A549 (cell line): Measurements from ENCODE around the gene TMEM219. TPM values are rescaled to one million over a fixed set of nuclear protein-coding genes. Genes with fewer than 3 reads are reported as not detected.

Experiments used
- ATAC-seq, 2 experiments: fragments of 200-7000 bp in 1 of 2; fragments of >200 bp in 1 of 2; cut with Nextera tagmentation in 1 of 2; cut with Tn5 transposase in 1 of 2; 3 replicates each; pipeline versions ENCODE4 v1.8.0 to v1.9.1; 2018 to 2020; ENCODE audit warnings: mild to moderate bottlenecking in 1 of 2, moderate library complexity in 1 of 2
- CTCF ChIA-PET: fragments of 300-600 bp; sonication (Branson Sonifier 250); formaldehyde crosslinking; extraction: SDS; loops from one replicate; lab custom pipeline; 2021; ENCODE audit warnings: antibody characterized with exemption, inconsistent platforms; lab: Yijun Ruan, JAX
- POLR2A ChIA-PET: fragments of 350-600 bp; formaldehyde crosslinking; extraction: SDS; loops from one replicate; lab custom pipeline; 2021; ENCODE audit warnings: antibody characterized with exemption, inconsistent platforms; lab: Yijun Ruan, JAX
- DNase-seq, 2 experiments: peaks; one replicate each; pipeline versions ENCODE4 v3.0.0 to v3.0.0-alpha.2; 2011 to 2016; ENCODE audit warnings: low read depth in 1 of 2, low spot score in 1 of 2
- FAIRE-seq: peaks from 2 replicates; lab custom pipeline; 2011; peaks lifted over from hg19 to GRCh38; lab: Jason Lieb, UNC
- H3K27ac ChIP-seq, 2 experiments: fragments of >200 bp; sonication (Bioruptor Twin); formaldehyde crosslinking; 3 replicates each; pipeline ENCODE4 v1.5.1; 2016 to 2017
- H3K4me1 ChIP-seq: fragments of >200 bp; sonication (Bioruptor Twin); formaldehyde crosslinking; 3 replicates; pipeline ENCODE4 v1.6.1; 2016
- H3K4me2 ChIP-seq: fragments of >200 bp; sonication (Bioruptor Twin); formaldehyde crosslinking; 3 replicates; pipeline ENCODE4 v1.6.1; 2016
- H3K4me3 ChIP-seq: fragments of >200 bp; sonication (Bioruptor Twin); formaldehyde crosslinking; 3 replicates; pipeline ENCODE4 v1.5.1; 2016
- H3K9me3 ChIP-seq: fragments of >200 bp; sonication (Bioruptor Twin); formaldehyde crosslinking; 3 replicates; pipeline ENCODE4 v1.6.1; 2016
- BCL3 ChIP-seq: fragments of >200 bp; sonication (Bioruptor Twin); formaldehyde crosslinking; IDR thresholded peaks from 3 replicates; pipeline ENCODE4 v1.6.1; 2016
- BHLHE40 ChIP-seq: IDR thresholded peaks from 2 replicates; pipeline ENCODE4 v1.6.1; 2012; ENCODE audit warnings: low read depth, low read length, inconsistent platforms
- CBX8 ChIP-seq: fragments of 200-600 bp; sonication (generic); IDR thresholded peaks from 2 replicates; pipeline ENCODE4 v1.6.1; 2016
- CHD2 ChIP-seq: fragments of 150-350 bp; IDR thresholded peaks from 2 replicates; pipeline ENCODE4 v1.6.1; 2014; ENCODE audit warnings: low read length; ENCODE audit not compliant: partially characterized antibody
- E2F6 ChIP-seq: IDR thresholded peaks from 2 replicates; pipeline ENCODE4 v1.6.1; 2012; ENCODE audit warnings: low read depth, borderline replicate concordance
- EHF ChIP-seq: fragments of 250-450 bp; sonication (Bioruptor Pico); IDR thresholded peaks from 2 replicates; pipeline ENCODE4 v1.5.0; 2020; ENCODE audit warnings: mild to moderate bottlenecking
- EHMT2 ChIP-seq: fragments of 200-600 bp; sonication (generic); IDR thresholded peaks from 2 replicates; pipeline ENCODE4 v1.6.1; 2016; ENCODE audit warnings: antibody characterized with exemption, low read depth, mild to moderate bottlenecking, moderate library complexity
- EP300 ChIP-seq, 2 experiments: fragments of >200 bp; sonication (Bioruptor Twin); formaldehyde crosslinking; IDR thresholded peaks; 2 replicates in 1 of 2; 3 replicates in 1 of 2; pipeline ENCODE4 v1.6.1; 2016 to 2017
- ESRRA ChIP-seq: fragments of 150-350 bp; IDR thresholded peaks from 2 replicates; pipeline ENCODE4 v1.6.1; 2014; ENCODE audit warnings: mild to moderate bottlenecking, low read length, borderline replicate concordance
- FOXS1 ChIP-seq: fragments of 250-450 bp; sonication (Bioruptor Pico); IDR thresholded peaks from 2 replicates; pipeline ENCODE4 v1.5.0; 2020; ENCODE audit warnings: mild to moderate bottlenecking, moderate library complexity
- GATA3 ChIP-seq: IDR thresholded peaks from 2 replicates; pipeline ENCODE4 v1.6.1; 2012; ENCODE audit warnings: borderline replicate concordance
- HES2 ChIP-seq: fragments of >200 bp; sonication (Bioruptor Twin); formaldehyde crosslinking; IDR thresholded peaks from 2 replicates; pipeline ENCODE4 v1.6.1; 2016
- HOXA7 ChIP-seq: fragments of 250-450 bp; sonication (Bioruptor Pico); IDR thresholded peaks from 2 replicates; pipeline ENCODE4 v1.5.0; 2020; ENCODE audit warnings: mild to moderate bottlenecking, moderate library complexity
- HOXB5 ChIP-seq: fragments of 250-450 bp; sonication (Bioruptor Pico); IDR thresholded peaks from 2 replicates; pipeline ENCODE4 v1.5.0; 2020; ENCODE audit warnings: mild to moderate bottlenecking, moderate library complexity
- JUN ChIP-seq, 2 experiments: fragments of >200 bp; sonication (Bioruptor Twin); formaldehyde crosslinking; IDR thresholded peaks; 2 replicates in 1 of 2; 3 replicates in 1 of 2; pipeline ENCODE4 v1.6.1; 2016 to 2017
- JUNB ChIP-seq: fragments of >200 bp; sonication (Bioruptor Twin); formaldehyde crosslinking; IDR thresholded peaks from 2 replicates; pipeline ENCODE4 v1.6.1; 2016
- MAFK ChIP-seq: fragments of 450-650 bp; IDR thresholded peaks from 2 replicates; pipeline ENCODE4 v1.6.1; 2014; ENCODE audit not compliant: partially characterized antibody
- MAX ChIP-seq: IDR thresholded peaks from 2 replicates; pipeline ENCODE4 v1.6.1; 2012
- MAZ ChIP-seq: fragments of 150-350 bp; IDR thresholded peaks from 2 replicates; pipeline ENCODE4 v1.6.1; 2014; ENCODE audit warnings: antibody characterized with exemption, low read depth, low read length, borderline replicate concordance
- MYC ChIP-seq: IDR thresholded peaks from 2 replicates; pipeline ENCODE4 v1.6.1; 2012; ENCODE audit warnings: mild to moderate bottlenecking, inconsistent platforms, low read length, improper control_type of control experiment, borderline replicate concordance
- NFE2L2 ChIP-seq: fragments of 150-350 bp; conservative IDR thresholded peaks from 2 replicates; pipeline ENCODE4 v1.6.1; 2014; ENCODE audit warnings: low read length
- NPAS2 ChIP-seq: fragments of 250-450 bp; sonication (Bioruptor Pico); IDR thresholded peaks from 2 replicates; pipeline ENCODE4 v1.8.0; 2022; ENCODE audit warnings: mild to moderate bottlenecking, moderate library complexity, borderline replicate concordance
- NR3C1 ChIP-seq: fragments of >200 bp; sonication (Bioruptor Twin); formaldehyde crosslinking; IDR thresholded peaks from 3 replicates; pipeline ENCODE4 v1.6.1; 2017
- PBX3 ChIP-seq: IDR thresholded peaks from 2 replicates; pipeline ENCODE4 v1.6.1; 2012
- POLR2A ChIP-seq: IDR thresholded peaks from 2 replicates; pipeline ENCODE4 v1.6.1; 2012; ENCODE audit warnings: mild to moderate bottlenecking, low read length
- RAD21 ChIP-seq, 2 experiments: fragments of >200 bp in 1 of 2; sonication (Bioruptor Twin) in 1 of 2; formaldehyde crosslinking in 1 of 2; IDR thresholded peaks in 1 of 2; conservative IDR thresholded peaks in 1 of 2; 2 replicates in 1 of 2; 3 replicates in 1 of 2; pipeline ENCODE4 v1.6.1; 2012 to 2018; ENCODE audit warnings: inconsistent platforms in 1 of 2
- RFX5 ChIP-seq: fragments of 450-650 bp; IDR thresholded peaks from 2 replicates; pipeline ENCODE4 v1.7.1; 2014; ENCODE audit warnings: antibody characterized with exemption, mild to moderate bottlenecking, moderate library complexity
- RNF2 ChIP-seq: fragments of 200-600 bp; sonication (generic); IDR thresholded peaks from 2 replicates; pipeline ENCODE4 v1.6.1; 2016; ENCODE audit warnings: low read depth, mild to moderate bottlenecking, antibody characterized with exemption, moderate library complexity, borderline replicate concordance
- SMC3 ChIP-seq: fragments of >200 bp; sonication (Bioruptor Twin); formaldehyde crosslinking; IDR thresholded peaks from 3 replicates; pipeline ENCODE4 v1.6.1; 2018; ENCODE audit warnings: inconsistent platforms
- TFCP2L1 ChIP-seq: fragments of 250-450 bp; sonication (Bioruptor Pico); IDR thresholded peaks from 2 replicates; pipeline ENCODE4 v1.5.0; 2021; ENCODE audit warnings: mild to moderate bottlenecking
- ZC3H11A ChIP-seq: fragments of 450-650 bp; IDR thresholded peaks from 2 replicates; pipeline ENCODE4 v1.6.1; 2014; ENCODE audit warnings: antibody characterized with exemption, mild to moderate bottlenecking
- ZNF302 ChIP-seq: fragments of 250-450 bp; sonication (Bioruptor Pico); IDR thresholded peaks from 2 replicates; pipeline ENCODE4 v1.9.0; 2021; ENCODE audit warnings: inconsistent platforms, mild to moderate bottlenecking, moderate library complexity
- WGBS: methylation state at CpG from one replicate; pipeline ENCODE4 v1.1.6; 2017; ENCODE audit errors: missing lambda C conversion rate; 5-methylcytosine and 5-hydroxymethylcytosine counted together
- polyA plus RNA-seq, 4 experiments: library from polyadenylated mRNA; depleted of rRNA in 3 of 4; stranded (reverse); fragments of >200 nt; fragmentation: RNase III in 1 of 4; extraction: RNeasy Plus Mini Kit Qiagen cat#74134 plus additional on column Dnase treatment in 1 of 4; gene quantifications; 2 replicates in 3 of 4; 3 replicates in 1 of 4; pipeline ENCODE4 v1.2.3, GENCODE V29; 2011 to 2017
- TF ChIP-seq, protein P1 (sequence below): fragments of >200 bp; sonication (Bioruptor Twin); formaldehyde crosslinking; IDR thresholded peaks from 3 replicates; pipeline ENCODE4 v1.5.1; 2016
- TF ChIP-seq, protein P2 (sequence below): fragments of 250-450 bp; sonication (Bioruptor Pico); IDR thresholded peaks from 2 replicates; pipeline ENCODE4 v1.5.0; 2021; ENCODE audit warnings: mild to moderate bottlenecking, moderate library complexity, borderline replicate concordance

Gene TMEM219
- polyA plus RNA-seq, 2 of the 4 experiments (the other 2 are of a cell fraction) = 65.1 to 74.4 TPM

GRCh38 chr16:29973384-29974246, 11.7 kb downstream of the TMEM219 start, which contains the start of gene TAOK2:
Gene TAOK2 (plus strand): TSS chr16:29973868. CDS start chr16:29977773, 3,905 bp downstream.
- peaks cover 19% of the 10 kb centered on the region for H3K4me1 ChIP-seq
- ChIA-PET CTCF (interaction anchor here (0.7 to 2.7 kb wide), 18 partner anchors 10 to 275 kb away, joined by 3 to 18 read pairs (median 4); partner anchors contain the start of genes C16orf92, KCTD13, TBX6 and TLCD3B), POLR2A (interaction anchor here (0.9 to 2.0 kb wide), 13 partner anchors 11 to 162 kb away, joined by 3 to 27 read pairs (median 5); partner anchors contain the start of genes ASPHD1, HIRIP3, INO80E and KCTD13)
- 10% methylated on average over 50 of the region's 75 CpGs for WGBS
- peak within 1 kb of the TSS; percentile 97 for H3K4me2 ChIP-seq
- DNase-seq = peak; percentile 99 to 100
- H3K4me3 ChIP-seq = peak within 1 kb of the TSS; percentile 67
- no peak for FAIRE-seq
- peak within 1 kb of the TSS; percentile 90 to 98 for H3K27ac ChIP-seq
- ATAC-seq = peak; percentile 91 to 98
- H3K9me3 ChIP-seq = peaks cover 4% of the 10 kb centered on the region; the same call in 1 of the 3 replicates
- TF ChIP-seq PBX3 = 0 out of 2 replicates have a peak, but pooled peaks have one; percentile 61
- TF ChIP-seq JUN (IDR thresholded peaks at IDR 0.05) = peak; percentile 63 to 89; a peak in 3 of 5 replicates
- peak; percentile 97 for TF ChIP-seq RFX5
- peak; percentile 54; the same call in 1 of the 2 replicates for TF ChIP-seq TFCP2L1 (CRISPR knock-in tag)
- no peak for TF ChIP-seq RNF2
- TF ChIP-seq MYC = peak; percentile 86
- peak; percentile 99 for TF ChIP-seq MAX
- no peak for TF ChIP-seq HOXA7 (CRISPR knock-in tag)
- peak; percentile 100 for TF ChIP-seq E2F6
- TF ChIP-seq BCL3 = peak; percentile 82; the same call in 1 of the 3 replicates
- TF ChIP-seq CBX8 = no peak
- no peak for TF ChIP-seq ZC3H11A
- TF ChIP-seq MAFK = no peak
- peak in 1 of 2 experiments; percentile 16; a peak in 1 of 5 replicates for TF ChIP-seq RAD21 (conservative IDR thresholded peaks at IDR 0.05 in 1 of 2, IDR thresholded peaks at IDR 0.05 in 1 of 2)
- no peak for TF ChIP-seq ESRRA
- no peak for TF ChIP-seq NFE2L2
- TF ChIP-seq EHF = no peak
- TF ChIP-seq NPAS2 (CRISPR knock-in tag) = no peak
- TF ChIP-seq EP300 (IDR thresholded peaks at IDR 0.05) = no peak
- TF ChIP-seq BHLHE40 = no peak
- no peak for TF ChIP-seq NR3C1
- TF ChIP-seq, protein P1, sequence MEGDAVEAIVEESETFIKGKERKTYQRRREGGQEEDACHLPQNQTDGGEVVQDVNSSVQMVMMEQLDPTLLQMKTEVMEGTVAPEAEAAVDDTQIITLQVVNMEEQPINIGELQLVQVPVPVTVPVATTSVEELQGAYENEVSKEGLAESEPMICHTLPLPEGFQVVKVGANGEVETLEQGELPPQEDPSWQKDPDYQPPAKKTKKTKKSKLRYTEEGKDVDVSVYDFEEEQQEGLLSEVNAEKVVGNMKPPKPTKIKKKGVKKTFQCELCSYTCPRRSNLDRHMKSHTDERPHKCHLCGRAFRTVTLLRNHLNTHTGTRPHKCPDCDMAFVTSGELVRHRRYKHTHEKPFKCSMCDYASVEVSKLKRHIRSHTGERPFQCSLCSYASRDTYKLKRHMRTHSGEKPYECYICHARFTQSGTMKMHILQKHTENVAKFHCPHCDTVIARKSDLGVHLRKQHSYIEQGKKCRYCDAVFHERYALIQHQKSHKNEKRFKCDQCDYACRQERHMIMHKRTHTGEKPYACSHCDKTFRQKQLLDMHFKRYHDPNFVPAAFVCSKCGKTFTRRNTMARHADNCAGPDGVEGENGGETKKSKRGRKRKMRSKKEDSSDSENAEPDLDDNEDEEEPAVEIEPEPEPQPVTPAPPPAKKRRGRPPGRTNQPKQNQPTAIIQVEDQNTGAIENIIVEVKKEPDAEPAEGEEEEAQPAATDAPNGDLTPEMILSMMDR = no peak
- peak; percentile 75; the same call in 1 of the 2 replicates for TF ChIP-seq MAZ
- TF ChIP-seq HOXB5 (CRISPR knock-in tag) = 0 out of 2 replicates have a peak, but pooled peaks have one; percentile 38
- no peak for TF ChIP-seq FOXS1 (CRISPR knock-in tag)
- TF ChIP-seq HES2 = no peak
- TF ChIP-seq ZNF302 = no peak
- TF ChIP-seq, protein P2, sequence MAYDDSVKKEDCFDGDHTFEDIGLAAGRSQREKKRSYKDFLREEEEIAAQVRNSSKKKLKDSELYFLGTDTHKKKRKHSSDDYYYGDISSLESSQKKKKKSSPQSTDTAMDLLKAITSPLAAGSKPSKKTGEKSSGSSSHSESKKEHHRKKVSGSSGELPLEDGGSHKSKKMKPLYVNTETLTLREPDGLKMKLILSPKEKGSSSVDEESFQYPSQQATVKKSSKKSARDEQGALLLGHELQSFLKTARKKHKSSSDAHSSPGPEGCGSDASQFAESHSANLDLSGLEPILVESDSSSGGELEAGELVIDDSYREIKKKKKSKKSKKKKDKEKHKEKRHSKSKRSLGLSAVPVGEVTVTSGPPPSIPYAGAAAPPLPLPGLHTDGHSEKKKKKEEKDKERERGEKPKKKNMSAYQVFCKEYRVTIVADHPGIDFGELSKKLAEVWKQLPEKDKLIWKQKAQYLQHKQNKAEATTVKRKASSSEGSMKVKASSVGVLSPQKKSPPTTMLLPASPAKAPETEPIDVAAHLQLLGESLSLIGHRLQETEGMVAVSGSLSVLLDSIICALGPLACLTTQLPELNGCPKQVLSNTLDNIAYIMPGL (CRISPR knock-in tag) = peak; percentile 23; the same call in 1 of the 2 replicates
- 0 out of 3 replicates have a peak, but pooled peaks have one; percentile 15 for TF ChIP-seq SMC3
- no peak for TF ChIP-seq JUNB
- TF ChIP-seq GATA3 = no peak
- no peak for TF ChIP-seq CHD2
- TF ChIP-seq EHMT2 = no peak
- peak; percentile 96 for TF ChIP-seq POLR2A
